Measurements from ENCODE around the gene MRRF.

MRRF gene

GRCh38 chr9:122228568-122229484 is 35.9 kb upstream of the MRRF start, which contains the start of gene LHX6:
Gene LHX6 (minus strand): TSS chr9:122228957. CDS start chr9:122228740, 217 bp downstream.
- no peak for DNase-seq

GRCh38 chr9:122229485-122229837 is 35.2 kb upstream of the MRRF start:
- no peak for DNase-seq

- DNase-seq: no peak
Observed at GRCh38 chr9:122232796-122233306, 31.8 kb upstream of the MRRF start.

- no peak for DNase-seq
Observed at GRCh38 chr9:122234022-122234748, 30.5 kb upstream of the MRRF start.

- no peak for DNase-seq
Observed at GRCh38 chr9:122236681-122237080, 28.0 kb upstream of the MRRF start.

- DNase-seq: no peak
Observed at GRCh38 chr9:122239722-122240121, 25.0 kb upstream of the MRRF start.

- DNase-seq: no peak
Observed at GRCh38 chr9:122244349-122244748, 20.3 kb upstream of the MRRF start.

GRCh38 chr9:122246666-122247065 is 18.0 kb upstream of the MRRF start:
- DNase-seq: no peak

GRCh38 chr9:122248448-122248865 is 16.2 kb upstream of the MRRF start:
- DNase-seq: no peak

- DNase-seq: no peak
Observed at GRCh38 chr9:122251351-122251750, 13.3 kb upstream of the MRRF start.

GRCh38 chr9:122252796-122253195 is 11.9 kb upstream of the MRRF start:
- no peak for DNase-seq

GRCh38 chr9:122254761-122255160 is 9.9 kb upstream of the MRRF start:
- DNase-seq: no peak

- DNase-seq: no peak
Observed at GRCh38 chr9:122256206-122256605, 8.5 kb upstream of the MRRF start.

- no peak for DNase-seq
Observed at GRCh38 chr9:122258886-122259415, 5.7 kb upstream of the MRRF start.

GRCh38 chr9:122261469-122261881 is 3.2 kb upstream of the MRRF start:
- DNase-seq: no peak

GRCh38 chr9:122262073-122262472 is 2.6 kb upstream of the MRRF start:
- no peak for DNase-seq

GRCh38 chr9:122263699-122264349 is 858 bp upstream of the MRRF start:
- DNase-seq: no peak

GRCh38 chr9:122265149-122265915 is 650 bp downstream of the MRRF start:
- DNase-seq: peak in 1 of 2 donors; percentile 9

GRCh38 chr9:122268041-122268814 is 3.5 kb downstream of the MRRF start:
- no peak for DNase-seq

- no peak for DNase-seq
Observed at GRCh38 chr9:122274055-122274454, 9.4 kb downstream of the MRRF start.

- no peak for DNase-seq
Observed at GRCh38 chr9:122276096-122276495, 11.4 kb downstream of the MRRF start.
